Activated CD4-positive, alpha-beta T cell treated with anti-CD3 and anti-CD28 coated beads, Interleukin-2, amount 50 U/mL, for 24 hours (primary cell): ENCODE data around the gene DLX6.
"Not testable (repeated sequence)": the region's sequence is repeated elsewhere in the genome, so short reads cannot be mapped to it uniquely, and the experiment has no call there.

Experiments used
- DNase-seq, 2 donors: peaks; one replicate each; pipeline ENCODE4 v3.0.0-alpha.2; 2020; ENCODE audit warnings: low read depth in 1 of 2, low spot score in 1 of 2

DLX6 gene

GRCh38 chr7:97021747-97022490 is 16.6 kb downstream of the DLX6 start:
- DNase-seq: no peak

DNA sequence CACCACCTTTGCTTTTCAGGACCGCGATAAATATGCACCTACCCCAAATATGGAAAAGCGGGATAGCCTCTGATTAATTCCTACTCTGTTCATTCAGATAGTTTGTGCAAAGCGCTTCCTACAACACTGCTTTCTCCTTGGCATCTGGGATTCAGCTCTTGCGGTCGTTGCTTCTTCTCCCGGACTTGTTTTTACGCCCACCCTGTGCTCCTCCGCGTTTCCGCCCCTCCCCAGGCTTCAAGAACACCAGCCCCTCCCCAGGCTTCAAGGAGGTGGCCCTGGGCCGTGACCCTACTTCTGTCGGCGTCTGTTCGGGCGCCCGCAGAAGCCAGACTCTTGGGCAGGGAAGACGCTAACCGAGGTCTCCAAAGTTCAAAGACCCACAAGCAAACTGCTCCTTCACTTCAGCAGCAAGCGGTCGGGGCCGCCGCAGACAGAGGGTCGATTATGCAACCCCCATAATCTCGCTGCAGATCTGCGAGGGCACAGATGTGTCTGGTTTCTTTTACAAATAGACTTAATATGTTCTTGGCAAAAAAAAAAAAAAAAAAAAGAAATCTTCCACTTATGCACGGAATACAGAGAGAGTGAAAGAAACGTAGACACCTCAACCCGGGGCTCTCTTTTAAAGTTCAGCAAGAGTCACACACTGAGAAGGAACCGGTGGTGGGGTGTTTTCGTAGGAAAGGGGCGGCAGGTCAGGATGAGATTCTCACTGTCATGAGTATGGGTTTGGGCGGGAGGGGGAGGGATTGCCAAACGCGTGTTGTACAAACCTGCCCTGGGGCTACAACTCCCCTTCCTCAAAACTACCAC is 17.3 kb downstream of the DLX6 start:
- DNase-seq: no peak

- no peak for DNase-seq
Measured at GRCh38 chr7:97024209-97025129, 19.1 kb downstream of the DLX6 start, which contains the start of gene DLX5. DLX5 (minus strand) TSS chr7:97024831; CDS start chr7:97024623, 208 bp downstream.

GRCh38 chr7:97025130-97025499 is 19.8 kb downstream of the DLX6 start:
- no peak for DNase-seq

- DNase-seq: no peak
Measured at GRCh38 chr7:97025983-97026714, 20.8 kb downstream of the DLX6 start.

DNA sequence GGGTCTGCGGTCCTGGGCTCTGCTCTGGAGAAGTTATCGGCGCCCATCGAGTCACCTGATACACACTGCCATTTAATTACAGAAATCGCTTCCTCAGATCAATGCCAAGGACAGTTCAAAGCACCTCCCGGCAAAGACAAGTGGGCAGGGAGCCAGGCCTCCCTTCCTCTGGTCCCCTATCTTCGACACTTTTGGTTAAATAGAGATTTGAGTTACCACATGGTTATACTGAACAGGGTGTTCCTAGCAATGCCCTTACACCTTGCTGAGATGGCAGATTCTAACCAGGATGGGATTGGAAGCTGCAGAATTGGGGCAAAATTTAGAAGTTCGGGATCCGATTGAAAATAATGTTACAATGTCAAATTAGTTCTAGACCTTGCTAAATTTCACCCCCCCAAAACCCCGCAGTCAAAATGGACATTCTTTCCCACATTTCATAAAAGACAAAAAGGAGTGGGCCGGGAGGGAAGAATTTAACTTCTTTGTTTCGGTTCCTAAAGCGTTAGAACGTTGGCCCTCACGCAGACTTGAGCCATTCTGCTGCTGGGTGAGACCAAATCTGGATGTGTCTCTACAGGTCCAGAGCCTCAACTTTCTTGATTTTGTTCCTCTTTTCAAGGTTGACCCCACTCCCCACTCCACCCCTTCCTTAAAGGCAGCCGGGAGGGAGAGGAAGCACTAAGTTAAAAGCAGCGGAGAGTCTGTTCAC is 21.5 kb downstream of the DLX6 start:
- DNase-seq: no peak

GRCh38 chr7:97027427-97028234 is 22.3 kb downstream of the DLX6 start:
- peak; percentile 49 to 64 for DNase-seq

- not testable (repeated sequence) for DNase-seq
Measured at GRCh38 chr7:97034213-97034852, 29.0 kb downstream of the DLX6 start.

DNA sequence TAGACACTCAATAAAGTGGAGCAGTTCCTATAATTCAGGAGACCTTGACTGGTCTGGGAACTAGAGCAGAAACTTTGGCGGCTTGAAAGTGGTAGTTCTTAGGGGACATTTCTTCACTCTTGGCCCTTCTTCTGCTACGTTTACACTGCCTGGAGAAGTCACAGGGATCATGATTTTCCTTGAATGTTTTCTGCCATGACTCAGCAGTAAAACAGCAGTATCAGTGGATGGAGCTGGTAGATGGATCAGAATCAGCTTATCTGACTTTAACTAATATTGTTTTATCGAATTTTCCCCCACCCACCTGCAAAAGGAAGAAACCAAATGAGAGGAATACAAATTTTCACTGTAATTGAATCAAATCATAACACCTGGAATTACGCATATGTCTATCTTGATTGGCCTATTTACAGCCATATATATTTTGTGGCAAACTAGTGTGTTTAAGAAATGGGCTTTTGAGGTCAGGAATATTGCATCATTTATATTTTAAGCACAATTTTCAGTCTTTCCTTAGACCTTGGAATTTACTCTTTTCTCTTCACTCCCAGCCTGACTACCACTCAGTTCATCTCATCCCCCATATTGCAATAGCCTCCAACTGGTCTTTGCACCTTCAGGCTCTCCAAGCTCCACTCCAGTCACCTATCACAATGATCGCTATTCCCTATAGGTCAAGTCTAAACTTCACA is 34.2 kb downstream of the DLX6 start:
- no peak for DNase-seq

GRCh38 chr7:97043281-97043680 is 37.9 kb downstream of the DLX6 start:
- no peak for DNase-seq
